GM18870 (cell line): Measurements from ENCODE around the gene REXO2.
A peak's percentile ranks its signal among the peaks of the same experiment; 100 is the strongest.

ENCODE experiments used
- ATAC-seq: cut with Tn5 transposase; IDR thresholded peaks from one replicate; pipeline ENCODE4 v1.9.1; 2021; ENCODE audit warnings: moderate library complexity; ENCODE audit not compliant: unreplicated experiment

Gene REXO2

DNA sequence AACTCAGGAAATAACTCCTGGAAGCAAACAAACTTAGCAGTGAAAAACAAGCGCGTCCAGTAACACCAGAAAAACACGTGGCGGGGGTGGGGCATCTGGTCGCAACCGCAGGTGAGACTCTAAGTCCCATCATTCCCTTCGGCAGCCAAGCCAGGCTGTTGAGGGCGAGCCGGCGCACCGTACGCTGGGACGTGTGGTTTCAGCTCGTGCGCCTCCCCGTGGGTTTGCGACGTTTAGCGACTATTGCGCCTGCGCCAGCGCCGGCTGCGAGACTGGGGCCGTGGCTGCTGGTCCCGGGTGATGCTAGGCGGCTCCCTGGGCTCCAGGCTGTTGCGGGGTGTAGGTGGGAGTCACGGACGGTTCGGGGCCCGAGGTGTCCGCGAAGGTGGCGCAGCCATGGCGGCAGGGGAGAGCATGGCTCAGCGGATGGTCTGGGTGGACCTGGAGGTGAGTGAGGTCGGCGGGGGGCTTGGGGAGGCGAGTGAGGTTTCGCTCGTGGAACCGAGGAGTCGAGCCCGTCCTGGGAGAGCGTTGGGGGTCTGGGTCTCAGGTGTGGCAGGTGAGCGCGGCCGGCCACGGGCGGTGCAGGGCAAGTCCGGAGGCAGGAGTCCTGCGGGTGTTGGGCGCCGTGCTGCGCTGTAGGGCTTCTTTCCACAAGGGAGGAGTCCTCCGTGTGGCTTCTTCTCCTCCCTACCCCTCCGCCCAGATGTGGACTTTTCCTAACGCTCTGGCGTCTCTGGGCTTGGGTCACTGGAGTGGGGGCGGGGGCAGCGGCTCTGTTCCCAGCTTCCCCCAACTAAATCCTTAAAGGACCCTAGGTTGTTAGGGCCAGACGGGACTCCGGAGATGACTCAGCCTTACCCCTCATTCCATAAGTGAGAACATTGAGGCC is at the start of gene REXO2:
Gene REXO2 (plus strand): TSS at position 239 of the 892 bp plus-strand sequence. CDS start 62 bp downstream, at position 301.
- ATAC-seq, result peak; percentile 97

DNA sequence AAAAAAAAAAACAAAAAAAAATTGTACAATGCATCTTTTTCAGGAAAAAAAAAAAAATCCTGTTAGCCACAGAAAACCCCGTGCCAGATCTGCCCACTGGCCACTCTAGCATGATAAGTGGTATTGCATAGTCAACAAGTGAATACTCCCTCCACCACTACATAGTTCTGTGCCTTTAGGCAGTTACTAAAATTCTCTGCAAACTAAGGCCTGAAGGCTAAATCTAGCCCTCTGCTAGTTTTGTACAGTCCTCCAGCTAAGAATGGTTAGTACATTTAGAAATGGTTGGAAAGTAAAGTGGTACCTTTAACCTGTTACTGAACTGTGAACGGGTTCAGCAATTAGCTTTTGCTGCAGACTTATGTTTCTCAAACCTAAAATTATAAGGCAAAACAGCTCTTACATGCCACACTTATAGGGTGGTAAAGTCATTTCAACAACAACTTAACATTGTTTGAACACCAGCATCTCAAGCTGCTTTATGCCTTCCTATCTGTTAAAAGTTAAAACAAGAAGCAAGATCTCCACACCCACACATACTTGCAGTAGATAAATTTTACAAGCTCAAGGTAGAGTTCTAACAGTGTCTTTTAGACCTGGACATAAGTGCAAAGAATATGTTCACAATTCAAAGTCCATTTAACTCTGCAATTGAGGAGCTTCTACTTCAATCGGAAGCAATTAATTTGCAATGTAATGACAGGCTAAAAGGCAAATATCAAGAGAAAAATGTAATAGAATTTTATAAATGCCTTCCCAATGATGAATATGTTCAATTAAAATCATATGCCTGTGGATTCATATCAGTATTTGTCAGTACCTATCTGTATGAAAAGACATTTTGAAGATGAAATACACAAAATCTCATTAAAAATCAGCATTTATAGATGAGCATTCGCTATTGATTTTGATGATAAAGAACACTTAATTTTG is 46.3 kb upstream of the REXO2 start:
- ATAC-seq, result no peak

DNA sequence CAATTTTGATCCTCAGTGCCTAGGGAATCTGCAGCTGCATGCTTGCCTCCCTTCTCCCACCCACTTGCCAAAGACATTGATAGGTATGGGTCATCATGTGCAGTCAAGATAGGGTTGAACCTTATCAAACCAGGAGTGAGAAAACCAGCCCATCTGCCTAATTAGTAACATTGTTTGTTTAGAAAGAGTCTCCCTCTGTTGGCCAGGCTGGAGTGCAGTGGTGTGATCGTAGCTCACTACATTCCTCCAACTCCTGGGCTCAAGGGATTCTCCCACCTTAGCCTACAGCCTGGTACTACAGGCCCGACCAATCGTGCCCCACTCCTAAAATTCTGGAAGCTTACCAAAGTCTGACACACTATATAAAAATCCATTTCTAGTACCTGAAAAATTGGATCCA is 43.5 kb upstream of the REXO2 start:
- ATAC-seq, result no peak

DNA sequence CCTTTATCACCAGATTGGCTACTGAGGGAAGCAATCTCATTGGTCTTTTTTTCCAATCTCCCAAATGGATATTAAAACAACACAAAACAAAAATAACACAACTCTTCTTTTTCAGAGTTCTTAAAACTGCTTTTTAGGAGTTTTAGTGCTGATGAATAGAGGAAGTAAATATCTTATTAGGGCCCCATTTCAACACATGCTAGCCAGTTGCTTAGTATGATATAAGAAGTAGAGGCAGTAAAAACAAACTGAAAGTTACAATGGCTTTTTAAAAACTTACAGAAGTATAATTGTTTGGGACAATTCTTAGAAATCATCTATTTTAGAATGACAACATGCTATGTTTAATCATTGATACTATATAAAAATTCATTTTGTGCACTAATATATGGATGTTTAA is 42.4 kb upstream of the REXO2 start:
- no peak for ATAC-seq

DNA sequence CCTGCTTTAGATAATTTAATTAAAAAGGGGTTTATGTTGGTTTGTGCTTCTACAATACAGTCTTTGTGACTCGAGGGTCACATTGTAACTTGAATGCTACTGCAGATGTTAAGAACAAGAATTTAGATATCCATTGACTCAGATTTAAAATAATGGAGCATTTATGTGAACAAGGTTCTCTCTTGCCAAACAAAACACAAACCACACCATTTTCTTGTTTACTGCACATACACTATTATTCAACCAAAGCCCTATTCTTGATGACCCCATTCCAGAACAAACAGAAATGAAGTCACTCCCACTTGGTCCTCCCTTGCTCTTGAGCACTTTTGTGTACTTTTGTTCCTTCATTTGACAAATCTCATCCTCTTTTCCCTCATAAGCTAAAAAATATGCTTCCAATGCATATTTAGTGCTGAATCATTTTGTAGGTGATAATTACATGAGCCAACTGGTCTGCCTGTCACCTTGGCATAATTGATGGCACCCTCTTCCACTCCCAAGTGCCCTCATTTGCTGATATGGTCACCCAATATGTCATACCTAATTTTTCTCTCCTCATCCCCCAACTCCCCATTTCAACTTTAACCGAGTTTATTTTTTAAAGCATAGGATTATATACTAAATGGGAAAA is 41.8 kb upstream of the REXO2 start:
- ATAC-seq, result no peak

DNA sequence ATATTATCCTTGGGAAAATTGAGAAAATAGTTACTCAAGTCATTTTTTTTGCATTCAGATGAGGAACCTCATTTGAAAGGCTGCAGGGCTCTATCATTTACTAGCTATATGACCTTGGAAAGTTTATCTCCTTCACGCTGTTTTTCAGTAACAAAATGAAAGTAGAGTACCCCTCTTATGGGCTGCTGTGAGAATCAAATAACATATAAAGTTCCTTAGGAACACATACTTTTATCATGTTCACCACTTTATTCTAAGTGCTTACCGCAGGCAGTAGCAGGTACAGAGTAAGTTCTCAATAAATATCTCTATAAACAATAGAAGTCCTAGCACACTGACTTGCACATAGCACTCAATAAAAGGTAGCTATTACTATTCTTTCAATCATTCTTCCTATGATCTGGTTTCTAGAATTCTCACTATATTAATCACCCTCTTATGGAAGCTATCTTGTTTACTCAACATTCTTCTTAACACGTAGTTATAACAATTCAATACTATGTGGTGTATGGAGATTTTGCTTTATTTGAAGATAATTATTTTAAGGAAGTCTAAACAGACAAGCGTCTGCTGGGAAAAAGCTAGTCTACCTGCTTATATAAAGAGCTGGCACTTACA is 40.9 kb upstream of the REXO2 start:
- ATAC-seq, result no peak

DNA sequence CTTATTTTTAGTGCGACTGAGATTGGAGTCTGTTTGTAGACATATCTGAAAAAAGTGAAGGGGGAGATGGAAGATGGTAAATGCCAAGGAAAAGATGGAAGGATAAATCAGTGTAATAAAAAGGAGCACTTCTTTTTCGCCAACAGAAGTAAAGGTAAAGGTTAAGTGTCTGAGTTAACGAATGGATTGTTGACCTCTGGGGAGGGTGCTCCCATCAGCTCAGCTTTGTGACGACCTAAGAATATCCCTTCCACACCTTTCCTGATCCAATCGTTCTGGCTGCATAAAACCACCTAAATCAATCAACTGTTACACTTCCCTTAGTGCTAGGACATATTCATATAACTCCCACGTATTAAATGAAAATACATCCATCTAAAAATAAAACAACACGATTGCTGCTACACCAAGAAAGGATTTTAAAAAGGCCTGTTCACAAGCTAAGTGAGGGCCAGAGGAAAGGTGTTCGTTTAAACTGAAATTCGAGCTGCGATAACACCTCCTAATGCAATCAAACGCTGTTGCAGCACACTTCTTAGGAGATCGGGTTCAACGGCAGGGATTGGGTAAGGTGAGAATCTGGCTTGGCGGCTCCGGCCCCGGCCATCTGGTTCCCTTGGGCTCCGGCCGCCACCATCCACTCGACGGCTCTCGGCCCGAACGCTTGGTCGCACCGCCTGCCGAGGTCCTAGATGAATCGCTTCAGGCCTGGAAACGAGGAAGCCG is 39.6 kb upstream of the REXO2 start:
- peak; percentile 10 for ATAC-seq

DNA sequence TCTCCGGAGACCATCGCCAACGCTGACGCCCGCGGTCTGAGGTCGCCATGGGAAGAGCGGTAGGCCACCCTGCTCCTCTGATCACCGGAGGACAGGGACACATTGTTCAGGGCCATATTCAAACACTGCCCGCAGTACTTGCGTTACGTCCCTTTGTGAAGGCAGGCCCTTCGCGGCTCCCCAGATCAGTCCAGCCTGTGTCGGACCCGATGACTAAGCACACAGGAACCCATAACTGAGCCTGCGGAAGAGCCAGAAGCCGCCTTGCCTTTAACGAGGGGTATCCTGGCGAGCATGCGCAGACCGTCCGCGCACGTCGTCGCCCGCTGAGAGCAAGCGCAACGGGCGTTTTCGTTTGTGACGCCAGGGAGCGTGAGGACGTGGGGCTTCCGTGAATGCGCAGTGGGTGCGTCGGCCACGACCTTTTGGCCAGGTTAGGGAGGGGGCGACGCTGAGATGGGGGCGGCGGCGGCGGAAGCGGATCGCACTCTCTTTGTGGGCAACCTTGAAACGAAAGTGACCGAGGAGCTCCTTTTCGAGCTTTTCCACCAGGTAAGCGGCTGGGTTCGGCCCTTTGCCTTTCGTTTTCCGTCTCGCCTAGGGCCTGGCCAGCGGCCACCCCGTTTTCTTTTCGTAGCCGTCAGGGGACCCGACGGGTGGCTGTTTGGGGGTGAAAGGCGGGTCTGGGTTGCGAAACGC is 38.9 kb upstream of the REXO2 start, which contains the start of the genes C11orf71 and RBM7:
Gene C11orf71 (minus strand): TSS at position 296 of the 699 bp plus-strand sequence. CDS start 180 bp downstream, at position 116.
Gene RBM7 (plus strand): TSS at position 451 of the 699 bp plus-strand sequence. CDS start 6 bp downstream, at position 457.
- peak; percentile 90 for ATAC-seq

DNA sequence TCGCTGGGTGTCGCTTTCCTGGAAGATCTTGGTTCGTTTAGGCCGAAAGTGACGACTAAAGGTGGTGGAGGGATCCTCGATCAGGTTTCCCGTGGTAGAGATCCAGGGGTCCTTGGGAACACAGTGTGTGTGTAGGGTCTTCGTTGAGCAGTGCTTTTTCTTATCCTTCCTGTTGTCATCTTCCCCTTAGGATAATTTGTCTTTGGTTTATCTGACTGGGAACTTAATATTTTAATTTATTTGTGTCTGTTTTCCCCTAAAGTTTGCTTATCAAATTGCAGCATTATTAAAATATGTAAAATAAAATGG is 38.4 kb upstream of the REXO2 start:
- ATAC-seq, result no peak

DNA sequence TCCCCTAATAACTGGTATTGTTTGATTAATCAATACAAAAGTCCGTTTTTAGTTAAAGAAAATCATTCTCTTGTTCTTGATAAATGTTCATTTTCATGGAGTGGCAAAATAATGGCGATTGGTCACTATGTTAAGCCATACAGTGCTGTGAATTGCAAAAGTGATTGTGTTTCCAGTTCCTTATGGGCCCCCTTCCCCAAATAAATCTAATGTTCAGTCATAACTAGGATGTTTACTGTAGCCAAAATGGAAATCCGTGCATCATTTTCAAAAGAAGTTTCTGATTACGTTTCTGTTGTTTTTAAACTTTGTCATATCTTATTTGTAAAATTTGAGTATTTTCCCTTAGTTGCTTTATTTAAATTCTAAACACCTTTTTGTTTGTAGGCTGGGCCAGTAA is 38.0 kb upstream of the REXO2 start:
- ATAC-seq, result no peak

DNA sequence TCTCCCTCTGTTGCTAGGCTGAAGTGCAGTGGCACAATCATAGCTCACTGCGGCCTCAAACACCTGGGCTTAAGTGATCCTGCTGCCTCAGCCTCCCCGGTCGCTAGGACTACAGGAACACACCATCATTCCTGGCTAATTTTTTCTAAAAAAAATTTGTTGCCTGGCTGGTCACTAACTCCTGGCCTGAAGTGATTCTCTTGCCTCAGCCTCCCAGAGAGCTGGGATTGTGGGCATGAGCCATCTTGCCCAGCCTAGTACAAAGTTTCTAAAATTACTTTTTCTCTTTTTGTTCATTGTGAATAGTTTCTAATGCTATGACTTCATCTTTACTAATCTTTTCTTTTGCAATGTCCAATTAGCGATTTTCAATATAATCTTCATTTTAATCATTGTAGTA is 26.3 kb upstream of the REXO2 start:
- ATAC-seq, result no peak

DNA sequence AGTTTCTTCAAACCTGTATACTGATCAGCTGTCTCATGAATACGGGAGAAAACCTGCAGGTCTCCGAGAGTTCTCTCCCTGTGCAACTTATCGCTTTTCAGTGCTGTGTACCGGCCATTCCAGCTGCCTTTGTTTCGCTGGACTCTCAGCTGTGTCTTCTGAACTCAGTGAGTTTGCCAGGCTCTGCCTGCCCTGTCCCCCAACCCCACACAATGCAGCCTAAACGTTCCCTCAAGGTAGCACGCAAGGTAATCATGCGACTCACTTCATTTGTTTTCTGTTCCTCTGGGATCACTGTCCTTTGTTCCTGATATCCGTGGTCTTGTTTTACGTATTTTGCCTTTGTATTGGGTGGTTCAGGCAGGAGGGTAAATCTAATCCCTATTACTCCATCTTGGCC is 25.3 kb upstream of the REXO2 start:
- ATAC-seq, result no peak

DNA sequence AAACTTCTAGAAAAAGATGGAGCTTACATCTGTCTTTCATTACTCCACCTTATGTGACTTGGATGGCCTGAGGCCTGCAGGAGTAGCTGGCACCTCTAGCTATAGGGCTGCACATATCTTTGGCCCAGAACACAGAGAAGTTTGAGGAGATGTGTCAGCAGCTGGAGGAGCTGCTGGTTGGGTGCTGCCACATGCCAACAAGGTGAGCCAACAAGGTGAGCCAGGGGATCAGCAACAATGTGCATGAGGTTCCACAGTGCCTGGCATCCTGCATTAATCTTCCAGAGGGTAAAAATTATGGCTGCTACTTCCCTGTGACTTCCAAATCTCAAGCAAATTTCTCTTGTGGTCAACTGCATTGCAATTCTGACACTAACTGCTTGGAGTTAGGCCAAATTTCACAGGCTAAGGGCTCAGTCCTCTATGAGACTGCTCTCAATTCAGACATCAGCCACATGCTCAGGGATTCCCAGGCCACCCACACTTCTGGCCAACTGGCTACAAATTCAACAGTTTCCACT is 22.8 kb upstream of the REXO2 start:
- no peak for ATAC-seq

DNA sequence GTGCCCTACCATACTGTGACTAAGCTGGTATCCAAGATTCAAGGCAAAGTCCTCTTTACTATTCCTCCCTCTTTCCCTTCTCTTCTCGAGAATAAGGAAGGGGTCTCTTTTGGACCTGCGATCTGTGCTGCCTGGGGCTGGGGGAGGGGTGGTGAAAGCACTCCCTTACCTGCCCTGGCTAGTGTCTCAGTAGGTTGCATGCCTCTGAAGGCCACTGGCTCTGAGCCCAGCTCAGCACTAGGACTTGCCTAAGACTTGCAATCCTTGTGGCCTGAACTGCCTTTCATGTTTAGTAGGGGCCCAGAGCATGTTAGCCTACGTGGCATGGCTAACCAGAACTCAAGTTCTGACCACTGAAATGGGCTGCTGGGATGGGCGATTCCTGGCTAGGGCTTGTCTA is 13.0 kb upstream of the REXO2 start:
- ATAC-seq, result no peak

DNA sequence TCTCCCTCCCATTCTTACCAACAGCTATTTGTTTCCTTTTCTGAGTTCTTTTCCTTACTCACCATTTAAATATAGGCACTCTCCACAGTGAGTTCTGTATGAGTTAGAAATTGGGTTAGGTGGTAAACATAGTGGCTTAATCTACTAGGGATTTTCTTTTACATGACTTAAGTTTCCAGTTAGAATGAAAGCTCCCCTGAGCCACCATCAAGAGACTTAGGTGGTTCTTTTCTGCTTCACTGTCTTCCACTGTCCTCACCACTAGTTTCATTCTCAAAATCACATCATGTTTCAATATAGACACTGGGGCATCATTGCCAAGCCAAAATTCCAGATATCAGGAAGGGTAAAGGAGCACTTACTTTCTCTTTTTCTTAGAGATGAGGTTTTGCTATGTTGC is 9.0 kb upstream of the REXO2 start:
- no peak for ATAC-seq

DNA sequence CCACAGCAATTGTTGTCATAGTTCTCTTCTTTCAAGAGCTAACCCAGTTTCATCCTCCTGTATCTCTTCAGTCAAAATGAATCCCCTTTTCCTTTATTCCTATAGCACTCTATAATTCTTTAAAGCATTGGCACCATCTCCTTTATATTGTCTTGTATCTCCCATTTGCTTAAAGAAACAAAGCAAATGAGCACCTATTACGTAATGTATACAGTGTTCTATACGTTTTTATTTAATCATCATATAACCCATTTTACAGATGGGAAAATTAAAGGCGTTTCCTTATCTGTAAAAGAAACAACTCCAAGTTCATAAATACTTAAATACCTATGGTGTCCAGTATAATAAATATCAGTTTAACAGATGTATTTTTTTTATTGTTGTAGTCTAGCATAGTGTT is 6.4 kb upstream of the REXO2 start:
- no peak for ATAC-seq

DNA sequence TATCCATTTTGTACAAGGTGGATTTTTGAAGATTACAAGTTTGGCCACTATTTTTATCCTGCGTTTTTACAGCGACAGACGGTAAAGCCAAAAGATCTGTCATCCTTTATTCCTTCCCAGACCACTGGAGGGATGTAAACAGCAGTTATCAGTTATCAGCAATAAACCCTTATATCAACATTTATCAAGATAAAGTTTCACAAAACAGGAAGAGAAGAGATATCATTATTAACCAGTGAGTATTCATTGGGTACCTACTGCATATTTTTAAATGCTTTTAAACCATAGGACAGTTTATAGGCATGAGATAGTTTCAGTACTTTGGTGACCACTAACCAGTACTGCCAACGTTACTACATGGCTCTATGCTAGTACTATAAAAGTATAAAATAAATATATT is 5.9 kb upstream of the REXO2 start:
- ATAC-seq, result no peak

DNA sequence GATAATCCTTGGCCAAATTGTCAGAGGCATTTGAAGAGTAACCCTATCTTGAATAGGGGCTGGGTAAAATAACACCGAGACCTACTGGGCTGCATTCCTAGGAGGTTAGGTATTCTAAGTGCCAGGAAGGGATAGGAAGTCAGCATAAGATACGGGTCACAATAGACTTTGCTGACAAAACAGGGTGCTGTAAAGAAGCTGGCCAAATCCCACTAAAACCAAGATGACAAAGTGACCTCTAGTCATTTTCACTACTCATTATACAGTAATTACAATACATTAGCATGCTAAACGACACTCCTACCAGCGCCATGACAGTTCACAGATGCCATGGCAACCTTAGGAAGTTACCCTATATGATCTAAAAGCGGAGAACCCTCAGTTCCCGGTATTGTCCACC is 964 bp upstream of the REXO2 start:
- no peak for ATAC-seq

DNA sequence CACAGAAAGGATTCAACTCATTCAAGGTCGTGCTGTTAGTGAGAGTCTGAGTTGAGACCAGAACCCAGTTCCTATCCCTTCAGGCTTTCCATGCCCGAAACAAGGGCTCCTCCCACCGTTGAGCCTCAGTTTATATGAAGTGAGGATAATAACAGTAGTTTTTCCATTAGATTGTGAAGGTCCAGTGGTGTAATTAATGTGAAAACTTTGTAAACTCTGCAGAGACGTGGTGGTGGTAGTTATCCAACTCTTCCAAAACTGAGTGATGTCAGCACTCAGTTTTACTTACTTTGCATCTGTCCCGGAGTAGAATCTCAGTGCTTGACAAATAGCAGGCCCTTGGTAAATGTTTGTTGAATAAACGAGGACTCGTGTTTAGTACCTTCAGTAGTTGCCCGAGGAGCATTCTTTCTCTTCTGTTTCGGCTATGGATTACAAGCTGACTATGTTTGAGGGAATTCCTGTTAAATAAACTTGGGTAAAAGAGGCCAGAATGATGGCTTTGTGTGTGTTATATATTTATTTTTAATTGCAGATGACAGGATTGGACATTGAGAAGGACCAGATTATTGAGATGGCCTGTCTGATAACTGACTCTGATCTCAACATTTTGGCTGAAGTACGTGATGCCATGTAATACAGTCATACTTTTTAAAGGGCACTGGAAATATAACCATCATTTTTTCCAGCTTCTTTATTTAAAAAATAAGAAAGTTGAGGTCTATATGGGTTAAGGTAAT is 1.0 kb downstream of the REXO2 start:
- no peak for ATAC-seq
